ENCODE data around the gene PHRF1. TPM values are rescaled to one million over a fixed set of nuclear protein-coding genes. Genes with fewer than 3 reads are reported as not detected.

Gene PHRF1
- total and polyA plus RNA-seq, 9 of the 15 experiments (the other 6 are each of a cell fraction or from before 2014, with no cell fraction given): 0.07 to 37.2 (median 7.7) TPM

DNA sequence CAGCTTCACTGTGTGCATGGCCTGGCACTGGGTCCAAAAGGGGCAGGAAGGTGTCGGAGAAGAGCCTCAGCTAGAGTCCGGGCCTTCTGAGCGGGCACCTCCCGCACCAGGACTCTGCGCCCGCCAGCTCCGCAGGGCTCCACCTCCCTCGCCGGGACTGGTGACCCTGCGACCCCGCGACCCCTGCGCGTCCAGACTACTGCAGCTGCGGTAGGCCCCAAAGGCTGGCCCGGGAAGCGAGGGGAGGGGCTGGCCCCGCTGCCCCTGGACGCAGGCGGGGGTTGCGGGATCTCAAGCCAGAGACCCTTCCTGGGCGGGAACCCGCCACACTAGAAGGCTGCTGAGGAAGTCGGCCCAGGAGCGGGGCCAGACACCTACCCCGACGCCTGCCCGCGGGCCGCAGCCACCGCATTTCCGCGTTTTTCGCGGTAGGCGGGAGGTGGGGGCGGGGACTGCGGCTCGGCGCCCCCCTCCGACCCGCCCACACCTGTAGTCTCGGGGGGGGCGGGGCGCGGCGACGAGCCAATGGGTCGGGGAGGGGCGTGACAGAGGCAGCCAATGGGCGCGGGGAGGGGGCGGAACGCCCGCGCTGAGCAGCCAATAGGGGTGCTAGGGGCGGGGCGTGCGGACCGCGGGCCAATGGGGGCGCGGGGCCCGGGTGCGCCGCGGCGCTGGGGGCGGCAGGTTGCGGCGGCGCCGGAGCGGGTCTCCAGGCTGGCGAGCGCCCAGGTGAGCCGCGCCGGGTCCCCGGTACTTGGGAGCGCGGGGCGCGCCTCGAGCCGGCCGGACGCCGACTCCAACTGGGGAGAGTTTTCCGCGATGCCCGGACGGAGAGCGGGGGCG is 15.7 kb upstream of the PHRF1 start, which contains the start of the genes LMNTD2 and RASSF7 (continued):
- TF ChIP-seq, protein P1, sequence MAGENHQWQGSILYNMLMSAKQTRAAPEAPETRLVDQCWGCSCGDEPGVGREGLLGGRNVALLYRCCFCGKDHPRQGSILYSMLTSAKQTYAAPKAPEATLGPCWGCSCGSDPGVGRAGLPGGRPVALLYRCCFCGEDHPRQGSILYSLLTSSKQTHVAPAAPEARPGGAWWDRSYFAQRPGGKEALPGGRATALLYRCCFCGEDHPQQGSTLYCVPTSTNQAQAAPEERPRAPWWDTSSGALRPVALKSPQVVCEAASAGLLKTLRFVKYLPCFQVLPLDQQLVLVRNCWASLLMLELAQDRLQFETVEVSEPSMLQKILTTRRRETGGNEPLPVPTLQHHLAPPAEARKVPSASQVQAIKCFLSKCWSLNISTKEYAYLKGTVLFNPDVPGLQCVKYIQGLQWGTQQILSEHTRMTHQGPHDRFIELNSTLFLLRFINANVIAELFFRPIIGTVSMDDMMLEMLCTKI (IDR thresholded peaks at IDR 0.05; ENCODE audit: partially characterized antibody): no peak
- TF ChIP-seq ATF1 (CRISPR knock-in tag; IDR thresholded peaks at IDR 0.05) (no peak), ATF1 (tag; IDR thresholded peaks at IDR 0.05) (0 out of 2 replicates have a peak, but pooled peaks have one; percentile 18), ZBTB17 (CRISPR knock-in tag; IDR thresholded peaks at IDR 0.05) (peak; percentile 81), DMBX1 (CRISPR knock-in tag; IDR thresholded peaks at IDR 0.05; ENCODE audit: borderline replicate concordance) (0 out of 2 replicates have a peak, but pooled peaks have one; percentile 14), SRSF7 (optimal IDR thresholded peaks at IDR 0.05; ENCODE audit: low read depth, low read length) (no peak), ZKSCAN3 (CRISPR knock-in tag; IDR thresholded peaks at IDR 0.05) (no peak), RB1 (IDR thresholded peaks at IDR 0.05; ENCODE audit: low read depth) (peak; percentile 76), DDX20 (tag; IDR thresholded peaks at IDR 0.05; ENCODE audit: low read depth) (no peak), ZNF253 (CRISPR knock-in tag; conservative IDR thresholded peaks at IDR 0.05) (no peak), POLR2G (IDR thresholded peaks at IDR 0.05; ENCODE audit: low read depth, low read length) (peak; percentile 86), HOXB6 (CRISPR knock-in tag; IDR thresholded peaks at IDR 0.05; ENCODE audit: borderline replicate concordance) (no peak), ZNF778 (CRISPR knock-in tag; IDR thresholded peaks at IDR 0.05) (no peak), SIN3A (IDR thresholded peaks at IDR 0.05; ENCODE audit: borderline replicate concordance in 2 of 2, control insufficient read depth in 1 of 2, low read depth in 2 of 2, low read length in 2 of 2) (peak in 1 of 2 experiments; percentile 22; a peak in 1 of 4 replicates), CBX1 (IDR thresholded peaks at IDR 0.05; ENCODE audit: low read depth) (peak; percentile 30), SP2 (IDR thresholded peaks at IDR 0.05; ENCODE audit: extremely low read depth, low read depth, low read length, poor library complexity, severe bottlenecking) (peak; percentile 82), PCBP1 (IDR thresholded peaks at IDR 0.05; ENCODE audit: low read depth, low read length, poor library complexity, severe bottlenecking) (peak; percentile 11), MTF1 (CRISPR knock-in tag; IDR thresholded peaks at IDR 0.05; ENCODE audit: borderline replicate concordance) (no peak)
- TF ChIP-seq, protein P2, sequence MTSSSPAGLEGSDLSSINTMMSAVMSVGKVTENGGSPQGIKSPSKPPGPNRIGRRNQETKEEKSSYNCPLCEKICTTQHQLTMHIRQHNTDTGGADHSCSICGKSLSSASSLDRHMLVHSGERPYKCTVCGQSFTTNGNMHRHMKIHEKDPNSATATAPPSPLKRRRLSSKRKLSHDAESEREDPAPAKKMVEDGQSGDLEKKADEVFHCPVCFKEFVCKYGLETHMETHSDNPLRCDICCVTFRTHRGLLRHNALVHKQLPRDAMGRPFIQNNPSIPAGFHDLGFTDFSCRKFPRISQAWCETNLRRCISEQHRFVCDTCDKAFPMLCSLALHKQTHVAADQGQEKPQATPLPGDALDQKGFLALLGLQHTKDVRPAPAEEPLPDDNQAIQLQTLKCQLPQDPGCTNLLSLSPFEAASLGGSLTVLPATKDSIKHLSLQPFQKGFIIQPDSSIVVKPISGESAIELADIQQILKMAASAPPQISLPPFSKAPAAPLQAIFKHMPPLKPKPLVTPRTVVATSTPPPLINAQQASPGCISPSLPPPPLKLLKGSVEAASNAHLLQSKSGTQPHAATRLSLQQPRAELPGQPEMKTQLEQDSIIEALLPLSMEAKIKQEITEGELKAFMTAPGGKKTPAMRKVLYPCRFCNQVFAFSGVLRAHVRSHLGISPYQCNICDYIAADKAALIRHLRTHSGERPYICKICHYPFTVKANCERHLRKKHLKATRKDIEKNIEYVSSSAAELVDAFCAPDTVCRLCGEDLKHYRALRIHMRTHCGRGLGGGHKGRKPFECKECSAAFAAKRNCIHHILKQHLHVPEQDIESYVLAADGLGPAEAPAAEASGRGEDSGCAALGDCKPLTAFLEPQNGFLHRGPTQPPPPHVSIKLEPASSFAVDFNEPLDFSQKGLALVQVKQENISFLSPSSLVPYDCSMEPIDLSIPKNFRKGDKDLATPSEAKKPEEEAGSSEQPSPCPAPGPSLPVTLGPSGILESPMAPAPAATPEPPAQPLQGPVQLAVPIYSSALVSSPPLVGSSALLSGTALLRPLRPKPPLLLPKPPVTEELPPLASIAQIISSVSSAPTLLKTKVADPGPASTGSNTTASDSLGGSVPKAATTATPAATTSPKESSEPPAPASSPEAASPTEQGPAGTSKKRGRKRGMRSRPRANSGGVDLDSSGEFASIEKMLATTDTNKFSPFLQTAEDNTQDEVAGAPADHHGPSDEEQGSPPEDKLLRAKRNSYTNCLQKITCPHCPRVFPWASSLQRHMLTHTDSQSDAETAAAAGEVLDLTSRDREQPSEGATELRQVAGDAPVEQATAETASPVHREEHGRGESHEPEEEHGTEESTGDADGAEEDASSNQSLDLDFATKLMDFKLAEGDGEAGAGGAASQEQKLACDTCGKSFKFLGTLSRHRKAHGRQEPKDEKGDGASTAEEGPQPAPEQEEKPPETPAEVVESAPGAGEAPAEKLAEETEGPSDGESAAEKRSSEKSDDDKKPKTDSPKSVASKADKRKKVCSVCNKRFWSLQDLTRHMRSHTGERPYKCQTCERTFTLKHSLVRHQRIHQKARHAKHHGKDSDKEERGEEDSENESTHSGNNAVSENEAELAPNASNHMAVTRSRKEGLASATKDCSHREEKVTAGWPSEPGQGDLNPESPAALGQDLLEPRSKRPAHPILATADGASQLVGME (CRISPR knock-in tag; IDR thresholded peaks at IDR 0.05): peak; percentile 57; the same call in 1 of the 2 replicates

All from K562 (cell line).